ENCODE results near the gene PLCL2.

- TF ChIP-seq CTCF (IDR thresholded peaks at IDR 0.05) (no peak), EZH2phosphoT487 (IDR thresholded peaks at IDR 0.05) (no peak)
Observed at GRCh38 chr3:16861432-16861831, 23.3 kb upstream of the PLCL2 start.
